ENCODE results near the gene TENM4.
A peak's percentile ranks its signal among the peaks of the same experiment; 100 is the strongest.

TENM4 gene

GRCh38 chr11:79101656-79102055 is 339.2 kb downstream of the TENM4 start:
- DNase-seq (ENCODE audit: low read depth) = no peak
- no peak for TF ChIP-seq CTCF (IDR thresholded peaks at IDR 0.05; ENCODE audit: low read depth, low read length, missing control alignments)

GRCh38 chr11:79100093-79100910 is 340.5 kb downstream of the TENM4 start:
- peak; percentile 15 for DNase-seq (ENCODE audit: low read depth)
- TF ChIP-seq CTCF (IDR thresholded peaks at IDR 0.05; ENCODE audit: low read depth, low read length, missing control alignments) = peak; percentile 77

More at GRCh38 chr11:79101656-79102055, 339.2 kb downstream of the TENM4 start:
- no peak overlapping the region for H3K4me3 ChIP-seq (ENCODE audit: low read depth, low read length)

GRCh38 chr11:79098146-79098545 is 342.7 kb downstream of the TENM4 start:
- H3K4me3 ChIP-seq (ENCODE audit: low read depth, low read length) = no peak overlapping the region
- DNase-seq (ENCODE audit: low read depth) = no peak
- no peak for TF ChIP-seq CTCF (IDR thresholded peaks at IDR 0.05; ENCODE audit: low read depth, low read length, missing control alignments)

More at GRCh38 chr11:79100093-79100910, 340.5 kb downstream of the TENM4 start:
- H3K4me3 ChIP-seq (ENCODE audit: low read depth, low read length) = no peak overlapping the region

- H3K4me3 ChIP-seq (ENCODE audit: low read depth, low read length) = no peak overlapping the region
- DNase-seq (ENCODE audit: low read depth) = no peak
- TF ChIP-seq CTCF (IDR thresholded peaks at IDR 0.05; ENCODE audit: low read depth, low read length, missing control alignments) = no peak
Observed at GRCh38 chr11:79097246-79097875, 343.5 kb downstream of the TENM4 start.

- H3K4me3 ChIP-seq (ENCODE audit: low read depth, low read length) = no peak overlapping the region
- no peak for DNase-seq (ENCODE audit: low read depth)
- no peak for TF ChIP-seq CTCF (IDR thresholded peaks at IDR 0.05; ENCODE audit: low read depth, low read length, missing control alignments)
Observed at GRCh38 chr11:79095424-79095823, 345.4 kb downstream of the TENM4 start.

- no peak overlapping the region for H3K4me3 ChIP-seq (ENCODE audit: low read depth, low read length)
- DNase-seq (ENCODE audit: low read depth) = no peak
- no peak for TF ChIP-seq CTCF (IDR thresholded peaks at IDR 0.05; ENCODE audit: low read depth, low read length, missing control alignments)
Observed at GRCh38 chr11:79094616-79095015, 346.2 kb downstream of the TENM4 start.
